Natural killer cell (primary cell): ENCODE measurements around the gene NUP214. TPM values are rescaled to one million over a fixed set of nuclear protein-coding genes. Genes with fewer than 3 reads are reported as not detected.

Experiments
- ATAC-seq, 3 donors: fragments of 150-1000 bp in 2 of 3; fragments of 200-7000 bp in 1 of 3; cut with Tn5 transposase; 1 replicate in 1 of 3; 2 replicates in 2 of 3; pipeline ENCODE4 v1.10.0; 2021; ENCODE audit warnings: mild to moderate bottlenecking in 2 of 3, moderate library complexity in 2 of 3
- DNase-seq, 2 donors: peaks; one replicate each; pipeline versions ENCODE4 v3.0.0 to v3.0.0-alpha.2; 2013 to 2021; ENCODE audit warnings: mixed read lengths in 1 of 2
- H3K27ac ChIP-seq: one replicate; pipeline ENCODE4 v1.5.1; 2013; ENCODE audit warnings: mild to moderate bottlenecking, low read length
- H3K27me3 ChIP-seq: one replicate; pipeline ENCODE4 v1.6.1; 2013; ENCODE audit warnings: low read length; ENCODE audit not compliant: control insufficient read depth, insufficient read depth
- H3K36me3 ChIP-seq: one replicate; pipeline ENCODE4 v1.6.1; 2013; ENCODE audit warnings: low read length; ENCODE audit not compliant: control insufficient read depth, insufficient read depth
- H3K4me1 ChIP-seq: one replicate; pipeline ENCODE4 v1.6.1; 2013; ENCODE audit warnings: low read length; ENCODE audit not compliant: control insufficient read depth, insufficient read depth
- H3K4me3 ChIP-seq: one replicate; pipeline ENCODE4 v1.5.1; 2013; ENCODE audit warnings: low read length
- H3K9me3 ChIP-seq: one replicate; pipeline ENCODE4 v1.6.1; 2013; ENCODE audit warnings: low read length; ENCODE audit not compliant: control insufficient read depth, insufficient read depth
- H3K27ac Mint-ChIP-seq, 2 donors: one replicate each; pipeline ENCODE4 v1.8.0; 2022; ENCODE audit warnings: mild to moderate bottlenecking in 2 of 2, mixed read lengths in 2 of 2, moderate library complexity in 1 of 2
- H3K27me3 Mint-ChIP-seq, 2 donors: one replicate each; pipeline ENCODE4 v1.8.0; 2022; ENCODE audit warnings: low read depth in 2 of 2, mixed read lengths in 2 of 2
- H3K36me3 Mint-ChIP-seq: one replicate; pipeline ENCODE4 v1.8.0; 2022; ENCODE audit warnings: mixed read lengths
- H3K4me1 Mint-ChIP-seq, 2 donors: one replicate each; pipeline ENCODE4 v1.8.0; 2022; ENCODE audit warnings: mixed read lengths in 2 of 2
- H3K4me3 Mint-ChIP-seq: one replicate; pipeline ENCODE4 v1.8.0; 2022; ENCODE audit warnings: mild to moderate bottlenecking, moderate library complexity, mixed read lengths
- H3K9me3 Mint-ChIP-seq, 2 donors: one replicate each; pipeline ENCODE4 v1.8.0; 2022; ENCODE audit warnings: mixed read lengths in 2 of 2
- CTCF ChIP-seq: fragments of 200-600 bp; IDR thresholded peaks from one replicate; pipeline ENCODE4 v1.8.0; 2022; ENCODE audit warnings: antibody characterized with exemption
- WGBS: methylation state at CpG from one replicate; pipeline ENCODE4 v1.1.7; 2013; ENCODE audit warnings: missing lambda C conversion rate; ENCODE audit not compliant: insufficient coverage; 5-methylcytosine and 5-hydroxymethylcytosine counted together
- intact Hi-C: fragments of 100-400 bp; cut with micrococcal nuclease; formaldehyde crosslinking; loops from one replicate; pipeline ENCODE4 v1.14.2; 2022
- total RNA-seq, 4 donors: library from RNA; stranded (reverse); fragments of 120-200 nt in 1 of 4; gene quantifications; one replicate each; pipeline versions ENCODE4 v1.2.3 to v1.2.4, GENCODE V29; 2013 to 2022

Gene NUP214
- total RNA-seq, 3 donors from 2014 or later (not counting 1 experiment from before 2014, with no cell fraction given), result 125 to 133 (median 132) TPM

- H3K4me3 Mint-ChIP-seq, result no peak overlapping the region
- DNase-seq (no peak), ATAC-seq (no peak)
- no peaks in the 10 kb centered on the region for H3K27me3 ChIP-seq
- intact Hi-C loops, result no loop called here
- no peak overlapping the region for H3K4me3 ChIP-seq
- no peaks in the 10 kb centered on the region for H3K9me3 Mint-ChIP-seq
- H3K4me1 ChIP-seq, result peaks cover 10% of the 10 kb centered on the region
- no peak overlapping the region for H3K27ac ChIP-seq
- no peaks in the 10 kb centered on the region for H3K9me3 ChIP-seq
- no peak for TF ChIP-seq CTCF
- peaks cover 8% of the 10 kb centered on the region for H3K36me3 Mint-ChIP-seq
- WGBS, result 61% methylated on average over 8 of the region's 9 CpGs
- peaks cover 24% of the 10 kb centered on the region for H3K36me3 ChIP-seq
- H3K4me1 Mint-ChIP-seq, result peaks cover 0 to 17% of the 10 kb centered on the region in 2 donors
- no peaks in the 10 kb centered on the region for H3K27me3 Mint-ChIP-seq
- H3K27ac Mint-ChIP-seq, result no peak overlapping the region
These were observed 102.6 kb downstream of the NUP214 start for GRCh38 chr9:131227959-131228460.

- peaks cover 8% of the 10 kb centered on the region for H3K36me3 Mint-ChIP-seq
- no peak overlapping the region for H3K27ac Mint-ChIP-seq
- no peak for TF ChIP-seq CTCF
- intact Hi-C loops, result no loop called here
- DNase-seq (no peak), ATAC-seq (no peak)
- Histone ChIP-seq H3K36me3 (peaks cover 31% of the 10 kb centered on the region), H3K4me1 (peaks cover 20% of the 10 kb centered on the region), H3K9me3 (no peaks in the 10 kb centered on the region), H3K4me3 (no peak overlapping the region), H3K27ac (no peak overlapping the region), H3K27me3 (no peaks in the 10 kb centered on the region)
- no peaks in the 10 kb centered on the region for H3K9me3 Mint-ChIP-seq
- H3K4me1 Mint-ChIP-seq, result peaks cover 8 to 25% of the 10 kb centered on the region in 2 donors
- no peaks in the 10 kb centered on the region for H3K27me3 Mint-ChIP-seq
- no peak overlapping the region for H3K4me3 Mint-ChIP-seq
- WGBS, result 92% methylated on average over 8 of the region's 8 CpGs
These were observed 103.6 kb downstream of the NUP214 start for GRCh38 chr9:131228988-131229387.

GRCh38 chr9:131233556-131233955 is 108.2 kb downstream of the NUP214 start:
- no peak for TF ChIP-seq CTCF
- DNase-seq, result peak in 1 of 2 donors; percentile 69

GRCh38 chr9:131233995-131234394 is 108.6 kb downstream of the NUP214 start:
- no peaks in the 10 kb centered on the region for H3K9me3 Mint-ChIP-seq
- peaks cover 8% of the 10 kb centered on the region for H3K36me3 Mint-ChIP-seq
- Histone ChIP-seq H3K27ac (peak overlapping the region; percentile 89), H3K9me3 (no peaks in the 10 kb centered on the region), H3K4me1 (peaks cover 57% of the 10 kb centered on the region), H3K36me3 (peaks cover 27% of the 10 kb centered on the region), H3K27me3 (no peaks in the 10 kb centered on the region), H3K4me3 (no peak overlapping the region)
- intact Hi-C loops, result loop anchor here (5.0 to 10.0 kb wide), 2 partner anchors 47 to 1121 kb away; partner anchors contain the start of gene SETX
- H3K4me1 Mint-ChIP-seq, result peaks cover 35 to 51% of the 10 kb centered on the region in 2 donors
- TF ChIP-seq CTCF, result no peak
- whole genome bisulfite sequencing, result 63% methylated on average over 9 of the region's 9 CpGs
- H3K27me3 Mint-ChIP-seq, result no peaks in the 10 kb centered on the region
- H3K27ac Mint-ChIP-seq, result peak overlapping the region; percentile 90 to 97
- peak; percentile 63 to 84 (median 76) for ATAC-seq
- DNase-seq, result peak; percentile 40 to 59
- peak overlapping the region; percentile 82 for H3K4me3 Mint-ChIP-seq

More at GRCh38 chr9:131233556-131233955, 108.2 kb downstream of the NUP214 start:
- H3K4me3 Mint-ChIP-seq, result peak overlapping the region; percentile 82
- peak overlapping the region; percentile 90 to 97 for H3K27ac Mint-ChIP-seq
- intact Hi-C loops, result loop anchor here (5.0 to 10.0 kb wide), 2 partner anchors 46 to 1121 kb away; partner anchors contain the start of gene SETX
- H3K27me3 Mint-ChIP-seq, result no peaks in the 10 kb centered on the region
- peaks cover 29% of the 10 kb centered on the region for H3K36me3 ChIP-seq
- peak overlapping the region; percentile 89 for H3K27ac ChIP-seq
- peaks cover 8% of the 10 kb centered on the region for H3K36me3 Mint-ChIP-seq
- peaks cover 33 to 47% of the 10 kb centered on the region in 2 donors for H3K4me1 Mint-ChIP-seq
- 77% methylated on average over 11 of the region's 11 CpGs for WGBS
- no peak overlapping the region for H3K4me3 ChIP-seq
- H3K27me3 ChIP-seq, result no peaks in the 10 kb centered on the region
- H3K4me1 ChIP-seq, result peaks cover 53% of the 10 kb centered on the region
- H3K9me3 Mint-ChIP-seq, result no peaks in the 10 kb centered on the region
- no peaks in the 10 kb centered on the region for H3K9me3 ChIP-seq
- peak; percentile 13 to 42 (median 37) for ATAC-seq
